ENCODE results near the gene MRPL20.

Gene MRPL20

DNA sequence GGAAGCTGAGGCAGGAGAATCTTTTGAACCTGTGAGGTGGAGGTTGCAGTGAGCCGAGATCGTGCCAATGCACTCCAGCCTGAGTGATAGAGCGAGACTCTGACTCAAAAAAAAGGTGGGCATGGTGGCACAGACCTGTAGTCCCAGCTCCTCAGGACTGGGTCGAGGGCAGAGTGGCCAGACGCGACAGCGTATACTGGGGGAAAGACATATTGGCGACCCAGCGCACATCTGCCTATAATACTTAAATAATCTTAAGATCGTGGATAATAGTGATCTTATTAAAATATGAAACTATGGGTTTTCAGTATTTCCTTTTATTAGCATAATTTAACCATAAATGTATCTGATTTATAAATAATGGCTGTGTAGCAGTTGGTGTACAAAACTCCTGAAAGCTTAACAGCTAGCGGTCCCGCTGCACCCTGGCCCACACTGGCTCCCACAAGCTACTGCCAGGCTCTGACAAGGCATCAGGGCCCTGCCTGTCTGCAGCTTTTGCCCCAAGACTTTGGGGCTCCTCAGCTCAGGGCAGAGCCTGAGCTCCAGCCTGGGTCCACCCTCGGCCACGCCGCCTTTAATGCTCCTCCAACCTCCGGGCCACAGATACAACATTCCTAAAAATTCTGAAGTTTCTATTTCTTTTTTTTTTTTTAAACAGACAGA is 29.4 kb downstream of the MRPL20 start:
- H3K4me3 ChIP-seq (ENCODE audit: low read depth, low read length): no peak overlapping the region
- TF ChIP-seq, protein P1, sequence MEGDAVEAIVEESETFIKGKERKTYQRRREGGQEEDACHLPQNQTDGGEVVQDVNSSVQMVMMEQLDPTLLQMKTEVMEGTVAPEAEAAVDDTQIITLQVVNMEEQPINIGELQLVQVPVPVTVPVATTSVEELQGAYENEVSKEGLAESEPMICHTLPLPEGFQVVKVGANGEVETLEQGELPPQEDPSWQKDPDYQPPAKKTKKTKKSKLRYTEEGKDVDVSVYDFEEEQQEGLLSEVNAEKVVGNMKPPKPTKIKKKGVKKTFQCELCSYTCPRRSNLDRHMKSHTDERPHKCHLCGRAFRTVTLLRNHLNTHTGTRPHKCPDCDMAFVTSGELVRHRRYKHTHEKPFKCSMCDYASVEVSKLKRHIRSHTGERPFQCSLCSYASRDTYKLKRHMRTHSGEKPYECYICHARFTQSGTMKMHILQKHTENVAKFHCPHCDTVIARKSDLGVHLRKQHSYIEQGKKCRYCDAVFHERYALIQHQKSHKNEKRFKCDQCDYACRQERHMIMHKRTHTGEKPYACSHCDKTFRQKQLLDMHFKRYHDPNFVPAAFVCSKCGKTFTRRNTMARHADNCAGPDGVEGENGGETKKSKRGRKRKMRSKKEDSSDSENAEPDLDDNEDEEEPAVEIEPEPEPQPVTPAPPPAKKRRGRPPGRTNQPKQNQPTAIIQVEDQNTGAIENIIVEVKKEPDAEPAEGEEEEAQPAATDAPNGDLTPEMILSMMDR (IDR thresholded peaks at IDR 0.05; ENCODE audit: control insufficient read depth, extremely low read depth, insufficient read depth): no peak
- DNase-seq (ENCODE audit: low read depth): no peak

DNA sequence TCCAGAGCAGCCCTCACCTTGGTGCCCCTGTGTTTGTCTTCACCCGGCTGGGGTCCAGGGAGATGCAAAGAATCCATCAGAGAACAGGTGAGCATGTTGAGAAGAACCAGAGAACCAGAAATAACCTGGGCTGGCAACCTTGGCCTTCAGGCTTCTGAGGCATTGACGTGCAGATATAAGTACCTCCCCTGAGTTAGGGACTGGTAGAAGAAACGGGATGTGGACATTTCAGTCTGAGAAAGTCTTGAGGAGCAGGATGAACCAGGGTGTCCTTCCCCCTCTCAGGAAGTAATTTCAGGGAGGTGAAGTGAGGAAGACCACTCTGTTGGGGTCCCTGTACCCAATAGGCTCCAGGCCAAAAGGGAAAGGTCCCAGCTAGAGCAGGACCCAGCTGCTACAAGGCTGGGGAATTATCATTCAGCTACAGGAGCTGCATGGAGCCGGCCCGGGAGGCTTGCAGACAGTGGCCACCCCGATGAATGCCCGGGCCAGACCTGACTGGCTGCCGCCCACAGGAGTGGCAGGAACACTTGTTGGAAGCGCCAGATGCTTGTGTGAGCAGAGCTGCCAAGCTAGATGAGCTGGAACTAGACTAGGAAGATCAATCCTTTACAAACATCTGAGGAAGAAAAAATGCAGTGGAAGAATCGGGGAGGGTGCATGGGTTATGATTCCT is 30.4 kb downstream of the MRPL20 start:
- no peak for DNase-seq (ENCODE audit: low read depth)
- H3K4me3 ChIP-seq (ENCODE audit: low read depth, low read length): peak overlapping the region; percentile 85
- TF ChIP-seq, protein P1 (IDR thresholded peaks at IDR 0.05; ENCODE audit: control insufficient read depth, extremely low read depth, insufficient read depth): no peak

DNA sequence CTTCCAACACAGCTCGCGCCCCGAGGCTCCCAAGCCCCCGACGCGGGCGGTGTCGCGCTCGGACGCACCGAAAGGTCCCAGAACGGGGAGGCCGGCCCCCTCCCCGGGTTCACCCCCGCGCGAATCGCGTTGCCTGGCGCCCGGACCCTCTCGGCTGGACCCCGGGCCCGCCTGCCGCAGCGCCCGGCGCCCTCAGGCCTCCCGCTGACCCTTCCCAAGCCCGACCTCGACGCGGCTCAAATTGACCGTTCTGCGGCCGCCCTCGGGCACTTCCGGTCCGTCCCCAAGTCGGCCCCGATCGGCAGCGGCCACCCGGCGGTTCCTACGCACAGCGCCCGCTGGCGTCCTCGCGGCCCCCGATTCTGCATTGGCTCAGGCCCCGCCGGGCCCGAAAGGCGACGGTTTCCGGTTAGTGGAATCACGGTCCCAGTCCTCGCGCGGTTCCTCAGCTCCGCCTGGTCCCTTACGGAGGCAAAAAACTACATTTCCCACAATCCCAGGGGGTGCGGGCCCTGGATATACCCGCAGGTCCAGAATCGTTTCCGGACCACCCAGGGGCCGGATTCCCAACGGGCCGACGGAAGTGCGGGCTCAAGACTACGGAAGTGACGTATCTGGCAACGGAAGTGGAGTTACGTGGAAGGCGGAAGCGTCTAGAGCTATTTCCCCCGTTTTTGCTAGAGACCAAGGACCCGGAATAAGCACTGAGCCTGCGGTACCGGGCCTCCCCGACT is 32.0 kb downstream of the MRPL20 start, which contains the start of gene AURKAIP1:
Gene AURKAIP1, minus strand, starts transcription at position 279 of the 734 bp plus-strand sequence. CDS start 451 bp downstream, outside the sequence.
- H3K4me3 ChIP-seq (ENCODE audit: low read depth, low read length): peak within 1 kb of the TSS; percentile 85
- TF ChIP-seq, protein P1 (IDR thresholded peaks at IDR 0.05; ENCODE audit: control insufficient read depth, extremely low read depth, insufficient read depth): peak; percentile 23
- peak; percentile 99 for DNase-seq (ENCODE audit: low read depth)

DNA sequence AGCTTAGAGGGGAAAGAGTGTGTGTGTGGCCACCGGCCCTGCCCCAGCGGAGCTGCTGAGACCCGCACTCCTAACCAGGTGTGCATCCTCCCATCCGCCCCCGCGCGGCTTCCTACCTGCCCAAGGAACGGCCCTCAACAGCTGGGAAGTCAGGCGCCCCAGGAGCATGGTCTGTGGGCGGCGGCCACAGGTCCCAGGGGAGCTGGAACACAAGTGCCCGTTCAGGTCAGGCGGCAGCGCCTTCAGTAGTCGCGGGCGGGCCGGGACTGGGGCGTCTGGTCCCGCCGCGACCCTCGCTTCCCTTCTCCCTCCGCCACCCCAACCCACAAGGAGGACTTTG is 32.5 kb downstream of the MRPL20 start:
- TF ChIP-seq, protein P1 (IDR thresholded peaks at IDR 0.05; ENCODE audit: control insufficient read depth, extremely low read depth, insufficient read depth): no peak
- no peak for DNase-seq (ENCODE audit: low read depth)
- H3K4me3 ChIP-seq (ENCODE audit: low read depth, low read length): peak overlapping the region; percentile 85

DNA sequence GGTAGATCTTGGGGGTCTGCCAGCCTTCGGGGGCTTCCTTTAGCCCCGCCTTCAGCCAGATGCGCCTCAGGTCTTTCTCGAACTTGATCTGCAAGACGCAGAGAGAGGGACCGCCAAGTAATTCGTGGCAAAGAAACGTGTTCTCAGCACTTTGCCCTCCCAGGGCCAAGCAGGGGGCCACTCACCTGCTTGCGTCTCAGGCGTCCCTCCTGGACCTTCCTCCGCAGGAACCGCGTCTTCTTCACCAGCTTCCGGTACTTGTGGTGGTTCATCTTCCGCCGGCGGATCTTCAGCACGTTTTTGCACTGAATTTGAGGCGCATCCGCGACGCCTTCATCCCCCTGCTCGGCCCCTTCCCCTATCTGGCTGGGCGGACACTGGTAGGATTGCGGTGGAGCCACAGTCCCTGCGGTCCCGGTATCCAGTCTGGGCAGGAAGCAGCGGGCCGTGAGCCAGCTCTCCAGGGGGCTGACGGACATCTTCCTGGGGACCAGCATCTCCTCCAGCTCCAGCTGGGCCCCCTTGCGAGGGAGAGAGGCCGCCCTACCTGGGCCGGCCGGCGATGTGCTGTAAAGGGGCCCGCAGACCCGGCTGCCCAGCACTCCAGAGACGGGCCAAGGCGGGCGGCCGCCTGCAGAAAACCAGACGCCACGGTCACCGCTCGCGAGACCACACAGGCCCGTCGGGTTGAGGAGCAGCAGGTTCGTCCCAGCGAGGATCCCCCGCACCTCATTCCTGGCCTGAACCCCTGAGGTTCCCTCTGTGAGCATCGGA is 33.1 kb downstream of the MRPL20 start:
- peak overlapping the region; percentile 85 for H3K4me3 ChIP-seq (ENCODE audit: low read depth, low read length)
- TF ChIP-seq, protein P1 (IDR thresholded peaks at IDR 0.05; ENCODE audit: control insufficient read depth, extremely low read depth, insufficient read depth): no peak
- no peak for DNase-seq (ENCODE audit: low read depth)

DNA sequence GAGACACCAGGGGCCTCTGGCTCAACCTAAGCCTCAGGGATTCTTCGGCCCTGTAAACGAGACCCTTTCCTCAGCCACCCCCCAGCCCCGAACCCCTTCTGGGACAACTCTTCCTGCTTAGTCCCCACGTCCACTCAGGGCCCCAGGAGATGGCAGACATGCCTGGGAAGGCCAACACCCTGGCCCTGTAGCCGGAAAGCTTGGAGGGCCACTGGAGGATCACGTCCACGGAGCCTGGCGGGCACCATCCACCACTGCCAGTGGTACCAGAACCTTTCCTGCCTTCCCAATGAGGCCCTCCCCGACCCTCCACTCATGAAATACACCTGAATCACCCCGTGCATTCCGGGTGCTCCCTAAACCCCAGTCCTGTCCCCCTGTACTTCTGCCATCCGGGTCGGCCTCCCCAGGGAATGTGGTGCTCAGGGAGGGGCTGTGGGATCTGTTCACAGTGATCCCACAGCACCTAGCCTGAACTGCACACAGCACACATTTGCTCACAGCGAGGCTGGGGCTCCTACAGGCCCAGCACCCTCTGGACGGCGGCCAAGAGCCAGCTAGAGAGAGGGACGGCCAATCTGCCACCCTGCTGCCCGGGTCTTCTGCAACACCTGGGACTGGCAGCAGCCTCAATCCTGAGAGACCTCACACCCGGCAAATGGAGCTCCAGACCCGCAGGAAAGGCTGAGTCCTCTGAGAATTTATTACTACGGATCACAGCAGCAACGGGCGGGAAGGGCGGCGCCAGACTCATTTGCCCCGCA is 33.9 kb downstream of the MRPL20 start:
- TF ChIP-seq, protein P1 (IDR thresholded peaks at IDR 0.05; ENCODE audit: control insufficient read depth, extremely low read depth, insufficient read depth): no peak
- peak overlapping the region; percentile 85 for H3K4me3 ChIP-seq (ENCODE audit: low read depth, low read length)
- no peak for DNase-seq (ENCODE audit: low read depth)
